ENCODE data around the gene PSTPIP2.
A peak's percentile ranks its signal among the peaks of the same experiment; 100 is the strongest.

DNA sequence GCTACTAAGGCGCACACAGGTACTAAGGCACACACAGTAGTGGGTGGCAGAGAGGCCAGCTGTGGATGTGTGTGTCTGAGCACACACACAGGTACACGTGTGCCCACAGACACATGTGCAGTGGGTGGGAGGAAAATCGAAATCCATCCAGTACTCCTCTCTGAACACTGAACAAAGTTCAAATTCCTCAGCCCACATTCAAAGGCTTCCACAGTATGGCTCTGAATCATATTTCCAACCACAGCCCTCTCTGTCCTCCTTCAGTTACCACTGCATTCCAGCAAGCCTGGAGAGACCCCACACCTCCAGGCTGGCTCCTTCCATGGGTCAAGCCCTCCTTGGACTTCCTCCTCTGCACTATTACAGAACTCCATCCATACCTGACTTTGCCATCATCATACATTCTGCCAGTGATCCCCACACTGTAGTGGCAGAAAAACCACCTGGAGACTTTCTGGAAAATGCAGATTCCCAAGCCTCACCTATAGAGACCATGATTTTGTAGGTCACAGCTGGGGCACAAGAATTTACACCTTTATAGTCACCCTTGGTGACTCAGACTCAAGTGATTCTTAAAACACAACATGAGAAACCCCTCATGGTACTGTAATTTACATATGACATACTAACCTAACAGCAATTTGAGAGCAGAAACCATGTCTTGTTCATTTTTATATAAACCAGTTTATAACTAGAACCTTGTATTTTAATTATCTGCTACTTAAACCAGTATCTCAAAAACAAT lies 136.3 kb downstream of the PSTPIP2 start:
- TF ChIP-seq, protein P1, sequence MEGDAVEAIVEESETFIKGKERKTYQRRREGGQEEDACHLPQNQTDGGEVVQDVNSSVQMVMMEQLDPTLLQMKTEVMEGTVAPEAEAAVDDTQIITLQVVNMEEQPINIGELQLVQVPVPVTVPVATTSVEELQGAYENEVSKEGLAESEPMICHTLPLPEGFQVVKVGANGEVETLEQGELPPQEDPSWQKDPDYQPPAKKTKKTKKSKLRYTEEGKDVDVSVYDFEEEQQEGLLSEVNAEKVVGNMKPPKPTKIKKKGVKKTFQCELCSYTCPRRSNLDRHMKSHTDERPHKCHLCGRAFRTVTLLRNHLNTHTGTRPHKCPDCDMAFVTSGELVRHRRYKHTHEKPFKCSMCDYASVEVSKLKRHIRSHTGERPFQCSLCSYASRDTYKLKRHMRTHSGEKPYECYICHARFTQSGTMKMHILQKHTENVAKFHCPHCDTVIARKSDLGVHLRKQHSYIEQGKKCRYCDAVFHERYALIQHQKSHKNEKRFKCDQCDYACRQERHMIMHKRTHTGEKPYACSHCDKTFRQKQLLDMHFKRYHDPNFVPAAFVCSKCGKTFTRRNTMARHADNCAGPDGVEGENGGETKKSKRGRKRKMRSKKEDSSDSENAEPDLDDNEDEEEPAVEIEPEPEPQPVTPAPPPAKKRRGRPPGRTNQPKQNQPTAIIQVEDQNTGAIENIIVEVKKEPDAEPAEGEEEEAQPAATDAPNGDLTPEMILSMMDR (conservative IDR thresholded peaks at IDR 0.05; ENCODE audit: low read depth, low read length), result no peak
- TF ChIP-seq CEBPB (IDR thresholded peaks at IDR 0.05; ENCODE audit: low read depth, low read length) (no peak), POLR2A (IDR thresholded peaks at IDR 0.05; ENCODE audit: low read depth, low read length) (no peak), RAD21 (IDR thresholded peaks at IDR 0.05; ENCODE audit: low read length) (no peak), BHLHE40 (IDR thresholded peaks at IDR 0.05; ENCODE audit: low read depth, low read length) (peak; percentile 29; the same call in 1 of the 2 replicates), RFX5 (IDR thresholded peaks at IDR 0.05; ENCODE audit: low read depth, low read length) (no peak), MAFK (IDR thresholded peaks at IDR 0.05; ENCODE audit: low read depth, low read length) (no peak), MAZ (IDR thresholded peaks at IDR 0.05; ENCODE audit: borderline replicate concordance, low read depth, low read length) (no peak), RCOR1 (IDR thresholded peaks at IDR 0.05; ENCODE audit: insufficient replicate concordance, low read length) (no peak), MXI1 (IDR thresholded peaks at IDR 0.05; ENCODE audit: borderline replicate concordance, low read depth, low read length) (peak; percentile 30; the same call in 1 of the 2 replicates)
- TF ChIP-seq, protein P2, sequence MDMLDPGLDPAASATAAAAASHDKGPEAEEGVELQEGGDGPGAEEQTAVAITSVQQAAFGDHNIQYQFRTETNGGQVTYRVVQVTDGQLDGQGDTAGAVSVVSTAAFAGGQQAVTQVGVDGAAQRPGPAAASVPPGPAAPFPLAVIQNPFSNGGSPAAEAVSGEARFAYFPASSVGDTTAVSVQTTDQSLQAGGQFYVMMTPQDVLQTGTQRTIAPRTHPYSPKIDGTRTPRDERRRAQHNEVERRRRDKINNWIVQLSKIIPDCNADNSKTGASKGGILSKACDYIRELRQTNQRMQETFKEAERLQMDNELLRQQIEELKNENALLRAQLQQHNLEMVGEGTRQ (IDR thresholded peaks at IDR 0.05; ENCODE audit: low read depth, low read length), result no peak
- TF ChIP-seq, protein P3, sequence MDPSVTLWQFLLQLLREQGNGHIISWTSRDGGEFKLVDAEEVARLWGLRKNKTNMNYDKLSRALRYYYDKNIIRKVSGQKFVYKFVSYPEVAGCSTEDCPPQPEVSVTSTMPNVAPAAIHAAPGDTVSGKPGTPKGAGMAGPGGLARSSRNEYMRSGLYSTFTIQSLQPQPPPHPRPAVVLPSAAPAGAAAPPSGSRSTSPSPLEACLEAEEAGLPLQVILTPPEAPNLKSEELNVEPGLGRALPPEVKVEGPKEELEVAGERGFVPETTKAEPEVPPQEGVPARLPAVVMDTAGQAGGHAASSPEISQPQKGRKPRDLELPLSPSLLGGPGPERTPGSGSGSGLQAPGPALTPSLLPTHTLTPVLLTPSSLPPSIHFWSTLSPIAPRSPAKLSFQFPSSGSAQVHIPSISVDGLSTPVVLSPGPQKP (IDR thresholded peaks at IDR 0.05; ENCODE audit: borderline replicate concordance, low read depth, low read length), result no peak

All from IMR-90 (cell line).